ENCODE data around the gene APOL1.
"Not testable (repeated sequence)": the region's sequence is repeated elsewhere in the genome, so short reads cannot be mapped to it uniquely, and the experiment has no call there.

DNA sequence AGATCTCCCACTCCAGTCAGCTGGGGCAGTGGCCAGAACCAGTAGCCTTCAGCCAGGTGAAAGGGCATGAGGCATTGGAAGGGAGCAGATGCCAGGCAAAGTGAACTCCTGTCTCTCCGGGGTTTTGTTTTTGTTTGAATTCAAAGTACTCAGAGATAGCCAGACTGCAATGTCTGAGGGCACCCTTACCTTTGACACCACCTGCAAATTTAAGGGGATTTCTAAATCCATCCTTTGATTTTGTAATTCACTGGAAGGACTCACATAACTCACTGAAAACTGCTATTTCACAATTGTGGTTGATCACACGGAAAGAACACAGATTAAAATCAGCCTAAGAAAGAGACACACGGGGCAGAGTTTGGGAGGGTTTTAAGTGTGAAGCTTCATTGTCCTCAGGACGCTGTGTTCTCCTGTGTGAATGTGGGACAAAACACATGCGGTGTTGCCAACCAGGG is 10.3 kb downstream of the APOL1 start:
- TF ChIP-seq, protein P1, sequence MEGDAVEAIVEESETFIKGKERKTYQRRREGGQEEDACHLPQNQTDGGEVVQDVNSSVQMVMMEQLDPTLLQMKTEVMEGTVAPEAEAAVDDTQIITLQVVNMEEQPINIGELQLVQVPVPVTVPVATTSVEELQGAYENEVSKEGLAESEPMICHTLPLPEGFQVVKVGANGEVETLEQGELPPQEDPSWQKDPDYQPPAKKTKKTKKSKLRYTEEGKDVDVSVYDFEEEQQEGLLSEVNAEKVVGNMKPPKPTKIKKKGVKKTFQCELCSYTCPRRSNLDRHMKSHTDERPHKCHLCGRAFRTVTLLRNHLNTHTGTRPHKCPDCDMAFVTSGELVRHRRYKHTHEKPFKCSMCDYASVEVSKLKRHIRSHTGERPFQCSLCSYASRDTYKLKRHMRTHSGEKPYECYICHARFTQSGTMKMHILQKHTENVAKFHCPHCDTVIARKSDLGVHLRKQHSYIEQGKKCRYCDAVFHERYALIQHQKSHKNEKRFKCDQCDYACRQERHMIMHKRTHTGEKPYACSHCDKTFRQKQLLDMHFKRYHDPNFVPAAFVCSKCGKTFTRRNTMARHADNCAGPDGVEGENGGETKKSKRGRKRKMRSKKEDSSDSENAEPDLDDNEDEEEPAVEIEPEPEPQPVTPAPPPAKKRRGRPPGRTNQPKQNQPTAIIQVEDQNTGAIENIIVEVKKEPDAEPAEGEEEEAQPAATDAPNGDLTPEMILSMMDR (IDR thresholded peaks at IDR 0.05; ENCODE audit: low read depth, low read length, missing input control), result not testable (repeated sequence)
- TF ChIP-seq, protein P2, sequence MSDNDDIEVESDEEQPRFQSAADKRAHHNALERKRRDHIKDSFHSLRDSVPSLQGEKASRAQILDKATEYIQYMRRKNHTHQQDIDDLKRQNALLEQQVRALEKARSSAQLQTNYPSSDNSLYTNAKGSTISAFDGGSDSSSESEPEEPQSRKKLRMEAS (IDR thresholded peaks at IDR 0.05), result peak; percentile 92
- TF ChIP-seq YY1 (IDR thresholded peaks at IDR 0.05), result peak; percentile 74
- TF ChIP-seq, protein P3, sequence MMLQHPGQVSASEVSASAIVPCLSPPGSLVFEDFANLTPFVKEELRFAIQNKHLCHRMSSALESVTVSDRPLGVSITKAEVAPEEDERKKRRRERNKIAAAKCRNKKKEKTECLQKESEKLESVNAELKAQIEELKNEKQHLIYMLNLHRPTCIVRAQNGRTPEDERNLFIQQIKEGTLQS (IDR thresholded peaks at IDR 0.05), result not testable (repeated sequence)
- peak in 1 of 2 donors; percentile 74 for TF ChIP-seq JUND (IDR thresholded peaks at IDR 0.05)
- TF ChIP-seq SP1 (IDR thresholded peaks at IDR 0.05), result peak; percentile 80
- peak in 1 of 2 donors; percentile 32 for TF ChIP-seq GABPA (IDR thresholded peaks at IDR 0.05 in 1 of 2, conservative IDR thresholded peaks at IDR 0.05 in 1 of 2)
- TF ChIP-seq, protein P4, sequence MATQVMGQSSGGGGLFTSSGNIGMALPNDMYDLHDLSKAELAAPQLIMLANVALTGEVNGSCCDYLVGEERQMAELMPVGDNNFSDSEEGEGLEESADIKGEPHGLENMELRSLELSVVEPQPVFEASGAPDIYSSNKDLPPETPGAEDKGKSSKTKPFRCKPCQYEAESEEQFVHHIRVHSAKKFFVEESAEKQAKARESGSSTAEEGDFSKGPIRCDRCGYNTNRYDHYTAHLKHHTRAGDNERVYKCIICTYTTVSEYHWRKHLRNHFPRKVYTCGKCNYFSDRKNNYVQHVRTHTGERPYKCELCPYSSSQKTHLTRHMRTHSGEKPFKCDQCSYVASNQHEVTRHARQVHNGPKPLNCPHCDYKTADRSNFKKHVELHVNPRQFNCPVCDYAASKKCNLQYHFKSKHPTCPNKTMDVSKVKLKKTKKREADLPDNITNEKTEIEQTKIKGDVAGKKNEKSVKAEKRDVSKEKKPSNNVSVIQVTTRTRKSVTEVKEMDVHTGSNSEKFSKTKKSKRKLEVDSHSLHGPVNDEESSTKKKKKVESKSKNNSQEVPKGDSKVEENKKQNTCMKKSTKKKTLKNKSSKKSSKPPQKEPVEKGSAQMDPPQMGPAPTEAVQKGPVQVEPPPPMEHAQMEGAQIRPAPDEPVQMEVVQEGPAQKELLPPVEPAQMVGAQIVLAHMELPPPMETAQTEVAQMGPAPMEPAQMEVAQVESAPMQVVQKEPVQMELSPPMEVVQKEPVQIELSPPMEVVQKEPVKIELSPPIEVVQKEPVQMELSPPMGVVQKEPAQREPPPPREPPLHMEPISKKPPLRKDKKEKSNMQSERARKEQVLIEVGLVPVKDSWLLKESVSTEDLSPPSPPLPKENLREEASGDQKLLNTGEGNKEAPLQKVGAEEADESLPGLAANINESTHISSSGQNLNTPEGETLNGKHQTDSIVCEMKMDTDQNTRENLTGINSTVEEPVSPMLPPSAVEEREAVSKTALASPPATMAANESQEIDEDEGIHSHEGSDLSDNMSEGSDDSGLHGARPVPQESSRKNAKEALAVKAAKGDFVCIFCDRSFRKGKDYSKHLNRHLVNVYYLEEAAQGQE (IDR thresholded peaks at IDR 0.05), result peak; percentile 75
- TF ChIP-seq TAF1 (conservative IDR thresholded peaks at IDR 0.05), result not testable (repeated sequence)
- TF ChIP-seq RXRA (IDR thresholded peaks at IDR 0.05), result peak; percentile 86 to 94
- TF ChIP-seq RAD21 (IDR thresholded peaks at IDR 0.05), result peak in 1 of 2 donors; percentile 38
